Cortex of kidney (tissue), 1 donor: Measurements from ENCODE around the gene CD48.

Source experiments
- DNase-seq: peaks from one replicate; lab custom pipeline; 2025; lab: John Stamatoyannopoulos, UW

Gene CD48, protein sequence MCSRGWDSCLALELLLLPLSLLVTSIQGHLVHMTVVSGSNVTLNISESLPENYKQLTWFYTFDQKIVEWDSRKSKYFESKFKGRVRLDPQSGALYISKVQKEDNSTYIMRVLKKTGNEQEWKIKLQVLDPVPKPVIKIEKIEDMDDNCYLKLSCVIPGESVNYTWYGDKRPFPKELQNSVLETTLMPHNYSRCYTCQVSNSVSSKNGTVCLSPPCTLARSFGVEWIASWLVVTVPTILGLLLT

DNA sequence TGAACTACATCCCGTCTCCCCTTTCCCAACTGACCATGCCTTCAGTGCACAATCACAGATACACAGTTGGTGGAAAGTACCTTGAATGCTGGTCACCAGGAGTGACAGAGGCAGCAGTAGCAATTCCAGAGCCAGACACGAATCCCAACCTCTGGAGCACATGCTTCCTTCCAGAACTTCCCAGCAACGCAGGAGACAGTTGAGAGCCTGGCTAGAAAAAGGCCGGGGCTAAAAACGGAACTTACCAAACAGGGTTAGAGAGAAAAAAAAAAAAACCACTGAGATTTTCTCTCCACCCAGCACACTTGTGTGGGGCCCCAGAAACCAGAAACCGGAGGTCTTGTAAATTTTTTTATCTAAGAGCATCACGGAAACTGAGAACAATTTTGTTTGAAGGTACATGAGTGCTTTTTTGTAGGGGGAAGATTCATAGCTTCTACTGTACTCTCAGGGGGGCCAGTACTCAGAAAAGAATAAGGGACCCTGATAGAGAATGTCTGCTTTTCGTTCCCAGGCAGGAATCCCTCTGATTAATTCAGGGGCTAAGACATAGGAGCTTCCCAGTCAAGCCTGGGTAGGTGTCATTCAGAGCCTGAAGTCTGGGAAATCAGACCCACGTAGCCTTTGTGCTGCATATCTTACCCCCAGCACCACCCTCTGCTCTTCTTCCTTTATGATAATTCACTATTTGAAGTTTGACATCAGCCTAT lies at the start of gene CD48:
Gene CD48 (minus strand): TSS at position 221 of the 710 bp plus-strand sequence. CDS start 59 bp downstream, at position 162.
- no peak for DNase-seq

DNA sequence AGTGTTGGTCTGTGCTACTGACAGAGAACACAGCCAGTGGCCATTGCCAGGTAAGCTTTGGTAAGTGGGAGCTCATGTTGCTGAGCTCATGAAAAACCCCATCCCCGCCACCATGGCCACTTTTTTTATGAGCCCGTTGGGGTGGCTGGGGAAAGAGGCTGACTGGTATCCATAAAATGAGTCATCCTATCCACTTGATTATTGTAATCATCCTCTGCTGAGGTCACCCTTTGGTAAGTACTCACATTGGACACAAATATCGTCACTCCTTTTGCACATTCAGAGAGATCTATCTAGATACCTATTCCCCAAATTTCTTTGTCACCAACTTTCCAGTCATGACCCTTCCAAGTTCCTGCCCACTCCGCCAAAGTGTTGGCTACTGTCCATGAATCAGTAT lies 49.4 kb upstream of the CD48 start:
- DNase-seq = no peak

DNA sequence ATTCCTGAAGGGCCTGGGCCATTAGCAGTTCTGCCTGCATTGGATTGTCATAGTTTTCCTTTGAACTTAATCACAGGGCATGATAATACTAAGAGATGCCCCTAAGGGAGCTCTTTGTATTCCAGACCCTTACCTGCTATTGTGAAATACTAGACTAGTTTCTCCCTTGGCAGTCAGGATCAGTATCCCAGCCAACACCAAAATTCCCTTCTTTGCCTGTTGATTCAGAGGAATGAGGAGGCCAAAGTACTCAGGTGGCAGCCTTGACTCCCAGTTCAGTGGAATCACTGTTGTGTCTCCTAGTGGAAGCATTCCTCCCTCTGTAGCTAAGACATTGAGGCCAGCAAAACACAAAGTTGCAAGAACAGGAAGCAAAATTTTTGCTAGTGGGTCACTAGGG lies 48.1 kb upstream of the CD48 start:
- no peak for DNase-seq

DNA sequence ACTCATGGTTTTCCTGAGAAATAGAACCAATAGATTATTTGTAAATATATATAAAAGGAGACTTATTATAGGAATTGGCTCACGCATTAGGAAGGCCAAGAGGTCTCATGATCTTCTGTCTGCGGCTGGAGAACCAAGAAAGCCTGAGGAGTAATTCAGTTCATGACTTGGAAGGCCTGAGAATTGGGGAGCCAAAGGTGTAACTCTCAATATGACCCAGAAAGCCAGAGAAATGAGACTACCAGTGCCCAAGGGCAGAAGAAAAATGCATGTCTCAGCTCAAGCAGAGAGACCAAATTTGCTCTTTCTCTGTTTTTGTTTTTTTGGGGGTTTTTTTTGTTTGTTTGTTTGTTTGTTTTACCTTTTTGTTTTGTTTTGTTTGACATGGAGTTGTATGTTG lies 46.9 kb upstream of the CD48 start:
- DNase-seq = no peak

DNA sequence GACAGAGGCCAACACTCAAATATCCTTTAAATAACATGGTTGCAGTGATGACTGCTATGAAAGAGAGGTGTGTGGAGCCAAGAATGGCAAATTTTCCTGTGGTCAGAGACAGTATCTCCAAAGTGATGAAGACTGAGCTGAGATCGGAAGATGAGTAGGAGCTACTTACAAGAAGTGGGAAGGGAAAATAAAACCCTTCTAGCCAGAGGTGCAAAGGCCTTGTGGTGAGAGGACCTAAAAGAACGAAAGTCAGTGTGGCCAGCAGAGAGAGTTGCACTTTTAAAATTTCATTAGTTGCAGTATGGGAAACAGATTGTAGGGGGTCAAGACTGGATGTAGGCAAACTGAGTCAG lies 45.2 kb upstream of the CD48 start:
- DNase-seq = no peak

DNA sequence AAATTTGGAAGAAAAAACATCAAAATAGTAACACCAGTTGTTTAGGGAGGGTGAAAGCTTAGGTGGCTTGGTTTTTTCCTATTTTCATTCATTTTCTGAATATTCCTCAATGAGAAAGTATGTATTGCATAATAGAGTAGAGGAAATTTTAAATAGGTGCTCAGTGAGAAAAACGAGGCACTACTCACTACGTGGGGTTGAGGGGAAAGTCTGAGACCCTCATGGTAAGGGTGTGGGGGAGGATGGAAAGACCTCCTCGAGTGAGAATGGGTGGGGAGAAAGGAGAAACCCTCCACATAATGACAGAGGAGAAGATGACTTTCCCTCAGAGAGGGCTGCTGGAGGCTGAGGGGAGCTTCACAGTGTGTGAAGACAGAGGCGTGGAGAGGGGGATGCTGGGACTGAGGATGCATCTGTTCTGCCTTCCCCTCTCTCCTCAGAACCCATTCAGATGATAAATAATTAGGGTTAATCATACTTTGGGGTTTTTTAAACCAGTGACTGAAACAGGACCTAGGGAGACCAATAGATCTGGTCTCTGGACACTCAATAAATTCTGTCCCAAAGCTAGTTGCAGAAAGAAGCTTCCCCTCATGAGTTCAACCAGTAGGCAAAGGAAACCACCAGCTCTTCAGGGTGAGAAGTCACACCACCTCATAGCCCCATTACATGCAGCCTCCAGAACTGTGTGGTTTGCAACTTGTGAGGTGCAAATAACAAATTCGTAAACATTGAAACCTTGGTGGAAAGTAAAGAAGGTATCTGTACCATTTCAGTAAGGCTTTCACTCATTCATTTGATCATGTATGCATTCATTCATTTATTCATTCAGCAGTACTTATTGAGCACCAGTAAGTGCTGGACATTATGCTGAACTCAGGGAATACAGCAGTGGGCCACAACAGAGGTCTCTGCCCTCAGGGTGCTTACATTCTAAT lies 44.6 kb upstream of the CD48 start:
- DNase-seq = no peak

DNA sequence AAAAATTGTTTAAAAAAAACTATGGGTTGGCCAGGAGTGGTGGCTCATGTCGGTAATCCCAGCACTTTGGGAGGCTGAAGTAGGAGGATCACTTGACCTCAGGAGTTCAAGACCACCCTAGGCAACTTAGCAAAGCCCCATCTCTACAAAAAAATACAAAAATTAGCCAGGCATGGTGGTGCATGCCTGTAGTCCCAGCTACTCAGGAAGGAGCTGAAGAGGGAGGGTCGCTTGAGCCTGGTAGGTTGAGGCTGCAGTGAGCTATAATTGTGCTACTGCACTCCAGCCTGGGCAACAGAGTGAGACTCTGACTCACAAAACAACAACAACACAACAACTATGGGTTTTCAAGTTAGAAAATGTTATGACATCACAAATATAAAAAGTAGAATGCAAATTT lies 43.8 kb upstream of the CD48 start:
- DNase-seq = no peak

DNA sequence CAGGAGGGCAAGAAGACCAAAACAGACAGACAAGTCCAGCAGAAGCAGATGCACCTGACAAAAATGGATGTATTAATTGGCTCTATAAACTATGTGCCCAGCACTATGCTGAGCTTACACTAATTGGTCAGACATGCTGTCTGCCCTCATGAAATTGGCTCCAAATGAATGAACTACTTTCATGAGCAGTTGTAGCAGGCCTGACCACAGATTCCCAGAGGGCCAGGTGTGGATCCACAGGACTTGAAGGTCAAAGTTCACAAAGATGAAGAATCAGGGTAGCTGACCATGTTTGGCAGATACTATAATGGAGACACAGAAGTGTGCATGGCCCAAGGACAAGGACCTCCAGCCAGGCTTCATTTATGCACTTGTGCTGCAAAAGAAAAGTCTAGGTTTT lies 42.0 kb upstream of the CD48 start:
- DNase-seq = no peak

DNA sequence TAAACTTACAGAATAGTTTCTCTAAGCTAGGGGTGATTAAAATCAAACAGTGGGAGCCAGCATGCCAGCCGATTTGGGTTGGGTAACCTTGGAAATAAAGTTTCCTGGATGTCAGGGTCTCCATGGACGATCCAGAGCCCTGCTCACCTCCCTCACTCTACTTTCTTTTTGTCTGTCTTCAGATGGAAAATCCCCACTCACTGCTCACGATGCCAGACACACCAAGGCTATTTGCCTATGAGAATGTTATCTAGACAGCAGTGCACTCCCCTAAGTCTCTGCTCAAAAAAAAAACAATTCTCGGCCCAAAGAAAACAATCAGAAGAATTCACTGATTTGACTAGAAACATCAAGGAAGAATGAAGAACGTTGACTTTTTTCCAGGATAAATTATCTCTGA lies 41.3 kb upstream of the CD48 start:
- DNase-seq = no peak

DNA sequence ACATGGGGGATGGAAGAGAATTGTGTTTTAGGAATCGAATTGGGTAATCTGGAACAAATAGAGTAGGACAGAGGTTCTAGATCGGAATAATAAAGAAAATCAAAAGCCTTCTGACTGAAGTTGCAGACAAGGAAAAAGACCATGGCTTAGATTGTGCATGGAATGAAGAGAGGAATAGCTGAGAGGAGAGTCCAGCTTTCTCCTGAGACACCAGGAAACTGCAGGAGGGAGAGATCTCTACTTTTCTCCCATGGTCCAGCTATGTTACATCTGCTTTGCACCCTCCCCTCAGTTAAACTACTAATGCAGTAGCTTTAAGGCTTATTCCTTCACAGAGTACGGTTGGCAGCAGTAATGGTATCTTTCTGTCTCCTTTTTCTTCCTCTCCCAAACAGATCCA lies 40.8 kb upstream of the CD48 start:
- DNase-seq = no peak

DNA sequence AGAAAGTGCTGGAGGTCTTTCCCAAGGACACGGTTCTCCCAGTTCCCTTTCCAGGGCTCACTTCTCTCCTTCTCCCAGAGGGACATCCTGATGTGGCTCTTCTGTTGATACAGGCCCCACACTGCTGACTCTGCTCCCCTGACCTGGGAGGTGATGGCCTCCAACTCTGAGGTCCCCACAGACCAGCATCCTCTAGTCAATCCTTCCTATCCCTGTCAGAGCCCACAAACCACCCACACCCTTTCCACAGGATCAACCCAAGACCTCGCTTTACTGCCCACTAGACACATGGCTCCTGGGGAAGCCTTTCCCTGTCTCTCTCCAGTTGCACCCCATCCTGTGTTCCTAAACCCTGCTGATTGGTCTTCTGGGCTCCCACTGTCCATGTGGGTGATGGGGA lies 39.0 kb upstream of the CD48 start:
- DNase-seq = no peak

DNA sequence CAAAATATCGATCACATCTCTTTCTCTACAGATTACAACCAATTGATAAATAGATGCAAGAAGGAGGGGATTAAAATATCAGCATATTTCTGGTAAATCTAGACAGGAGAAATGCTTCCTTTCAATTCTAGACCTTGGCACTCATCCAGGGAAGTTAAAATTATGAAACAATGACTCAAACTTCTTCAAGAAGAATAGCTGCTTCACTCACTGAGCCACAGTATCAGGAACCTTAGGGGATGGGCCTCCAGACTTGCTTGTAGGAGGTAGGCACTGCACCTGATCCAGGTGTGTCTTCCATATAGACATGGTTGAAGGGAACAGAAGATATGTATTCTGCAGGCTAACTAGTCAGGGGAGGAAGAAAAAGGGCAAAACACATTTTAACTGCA lies 37.3 kb upstream of the CD48 start:
- no peak for DNase-seq

DNA sequence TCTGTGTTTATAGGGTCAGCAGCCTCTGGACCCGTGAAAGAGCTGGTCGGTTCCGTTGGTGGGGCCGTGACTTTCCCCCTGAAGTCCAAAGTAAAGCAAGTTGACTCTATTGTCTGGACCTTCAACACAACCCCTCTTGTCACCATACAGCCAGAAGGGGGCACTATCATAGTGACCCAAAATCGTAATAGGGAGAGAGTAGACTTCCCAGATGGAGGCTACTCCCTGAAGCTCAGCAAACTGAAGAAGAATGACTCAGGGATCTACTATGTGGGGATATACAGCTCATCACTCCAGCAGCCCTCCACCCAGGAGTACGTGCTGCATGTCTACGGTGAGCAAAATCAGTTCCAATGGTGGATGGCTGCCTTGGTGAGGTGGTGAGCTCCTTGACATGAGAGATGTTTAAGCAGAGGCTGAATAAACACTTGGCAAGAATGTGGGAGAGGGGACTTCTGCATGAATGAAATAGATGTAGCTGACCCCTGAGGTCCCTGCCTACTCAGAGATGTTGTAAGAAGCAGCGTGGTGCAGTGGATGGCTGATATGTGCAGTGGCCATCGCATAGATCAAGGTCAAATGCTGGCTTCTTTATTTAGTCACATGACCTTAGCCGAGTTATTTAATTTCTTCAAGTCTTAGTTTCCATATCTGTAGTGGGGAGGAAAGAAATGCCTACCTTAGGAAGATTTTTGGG lies 36.7 kb upstream of the CD48 start:
- no peak for DNase-seq

DNA sequence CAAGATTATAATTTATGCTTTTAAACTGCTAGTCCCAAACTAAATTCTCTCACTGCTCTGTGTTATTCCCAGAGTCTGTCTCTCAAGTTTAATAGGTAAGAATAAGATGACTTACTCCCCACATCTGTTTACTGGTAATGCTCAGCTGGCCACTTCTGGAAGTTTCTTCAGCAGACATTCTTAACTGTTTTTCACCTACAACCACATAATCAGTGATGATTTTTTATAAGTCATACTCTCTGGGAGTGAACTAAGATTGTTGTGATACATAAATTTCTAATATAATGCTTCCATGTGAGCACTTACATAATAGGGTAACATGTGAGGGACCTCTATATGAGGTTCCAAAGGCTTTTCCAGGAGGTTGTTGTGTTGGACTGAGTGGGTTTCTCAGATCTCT lies 36.1 kb upstream of the CD48 start:
- DNase-seq = no peak

DNA sequence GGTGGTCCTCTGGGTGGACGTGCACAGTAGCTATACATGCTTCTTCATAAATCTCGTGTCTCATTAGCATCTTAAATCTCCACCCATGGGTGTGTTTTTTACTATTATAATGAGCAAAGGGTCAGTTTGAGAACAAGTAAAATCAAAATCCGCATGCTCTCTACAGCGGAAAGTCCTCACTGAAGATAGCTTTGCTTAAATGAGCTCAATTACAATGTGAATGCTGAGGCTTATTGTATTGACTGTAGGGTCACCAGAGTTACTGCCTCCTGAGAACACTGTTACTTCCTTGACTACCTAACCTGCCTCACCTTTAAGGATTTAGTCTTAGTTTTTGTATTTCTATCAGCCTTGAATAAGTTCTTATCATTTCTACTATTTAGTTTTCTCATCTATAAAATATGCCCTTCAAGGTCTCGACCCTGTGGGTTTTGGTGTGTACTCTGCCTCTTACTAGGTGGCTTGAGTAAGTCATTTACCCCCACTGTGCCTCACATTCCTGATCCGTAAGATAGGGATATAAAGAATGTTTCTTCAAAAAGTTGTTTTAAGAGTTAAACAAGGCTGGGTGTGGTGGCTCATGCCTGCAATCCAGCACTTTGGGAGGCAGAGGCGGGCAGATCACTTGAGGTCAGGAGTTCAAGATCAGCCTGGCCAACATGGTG lies 35.3 kb upstream of the CD48 start:
- DNase-seq = no peak

DNA sequence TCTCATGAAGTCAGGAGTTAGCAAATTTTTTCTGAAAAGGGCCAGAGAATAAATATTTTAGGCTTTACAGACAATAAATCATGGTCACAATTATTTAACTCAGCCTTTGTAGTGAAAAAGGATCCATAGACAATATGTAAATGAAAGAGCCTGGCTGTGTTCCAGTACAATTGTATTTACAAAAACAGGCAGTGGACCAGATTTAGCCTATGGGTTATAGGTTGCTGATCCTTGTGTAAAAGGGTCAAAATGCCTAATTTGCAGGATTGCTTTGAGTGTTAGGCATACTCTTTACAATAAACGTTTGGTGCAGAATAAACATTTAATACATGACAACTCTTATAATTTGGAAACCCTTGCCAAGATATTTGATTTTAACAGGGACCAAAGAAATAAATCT lies 33.9 kb upstream of the CD48 start:
- DNase-seq = no peak

DNA sequence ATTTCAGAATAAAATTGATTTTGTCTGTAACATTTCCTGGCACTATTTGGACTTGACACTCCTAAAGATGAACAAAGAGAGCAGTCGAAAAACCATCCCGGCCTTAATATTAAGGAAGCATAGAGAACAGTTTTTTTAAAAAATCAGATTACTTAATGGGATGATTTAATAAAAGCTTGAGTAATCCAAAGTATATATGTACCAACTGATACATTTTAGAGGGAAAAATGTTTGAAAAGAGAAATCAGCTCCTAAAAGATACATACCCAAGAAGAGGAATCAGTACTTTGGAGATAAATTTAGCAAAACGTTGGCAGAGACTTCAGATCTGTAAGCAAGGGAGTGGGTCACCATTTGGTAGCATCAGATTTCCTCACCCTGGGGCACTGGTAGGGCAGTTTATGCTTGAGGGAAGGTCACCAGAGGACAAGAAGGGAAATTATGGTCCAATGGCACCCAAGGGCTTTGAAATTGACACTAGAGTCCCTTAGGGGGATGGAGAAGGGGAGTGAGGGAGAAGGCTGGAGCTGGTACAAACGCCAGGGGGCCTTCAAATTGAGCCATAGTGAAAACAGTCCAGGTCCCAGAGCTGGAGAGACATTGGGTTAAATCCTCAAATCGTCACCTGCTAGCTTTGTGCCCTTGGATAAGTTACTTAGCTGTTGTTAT lies 33.4 kb upstream of the CD48 start:
- no peak for DNase-seq

DNA sequence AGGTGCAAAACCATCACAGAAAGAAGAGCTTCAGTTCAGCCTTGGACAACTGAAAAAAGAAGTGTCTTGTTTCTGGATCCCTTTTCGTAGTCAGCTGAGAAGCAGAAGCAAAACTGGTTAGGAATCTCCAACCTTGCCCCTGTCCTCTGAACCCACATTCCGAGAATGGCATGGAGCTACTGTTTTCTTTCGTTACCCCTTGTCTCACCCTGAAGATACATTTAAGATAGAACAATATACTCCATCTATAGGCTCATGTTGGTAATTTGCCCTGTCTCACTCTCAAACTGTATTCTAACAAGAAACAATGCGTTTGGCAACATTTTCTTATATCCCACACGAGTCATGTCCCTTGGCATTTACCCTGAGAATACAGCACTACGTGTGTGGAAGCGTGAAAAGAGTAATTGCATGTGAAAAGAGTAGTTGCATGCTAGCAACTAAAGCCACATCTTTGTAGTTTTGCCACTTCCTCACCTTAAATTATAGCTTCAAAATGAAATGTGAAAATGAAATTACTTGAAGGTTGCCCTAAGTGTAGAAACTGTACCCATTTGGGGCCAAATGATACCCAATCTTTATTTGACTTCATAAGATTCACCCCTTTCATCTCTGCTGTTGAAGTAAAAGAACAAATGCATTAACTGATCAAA lies 32.7 kb upstream of the CD48 start:
- DNase-seq = no peak

DNA sequence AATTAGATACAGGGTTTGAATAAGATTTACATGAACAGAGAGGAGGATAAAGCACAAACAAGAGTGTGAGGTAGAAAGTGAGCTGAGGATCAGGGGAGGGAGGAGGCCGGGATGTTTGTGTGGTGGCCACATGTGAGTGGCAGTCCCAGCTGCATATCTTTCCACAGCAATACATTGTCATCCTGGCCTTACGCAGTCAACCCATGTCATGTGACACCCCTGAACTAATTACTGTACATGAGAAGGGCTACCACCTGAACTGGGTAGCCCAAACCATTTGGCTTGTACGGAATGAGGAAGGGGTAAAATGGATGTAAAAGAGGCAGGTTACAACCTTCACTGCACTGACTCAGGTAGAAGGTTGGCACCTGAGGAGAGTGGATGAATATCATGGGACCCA lies 31.6 kb upstream of the CD48 start:
- no peak for DNase-seq

DNA sequence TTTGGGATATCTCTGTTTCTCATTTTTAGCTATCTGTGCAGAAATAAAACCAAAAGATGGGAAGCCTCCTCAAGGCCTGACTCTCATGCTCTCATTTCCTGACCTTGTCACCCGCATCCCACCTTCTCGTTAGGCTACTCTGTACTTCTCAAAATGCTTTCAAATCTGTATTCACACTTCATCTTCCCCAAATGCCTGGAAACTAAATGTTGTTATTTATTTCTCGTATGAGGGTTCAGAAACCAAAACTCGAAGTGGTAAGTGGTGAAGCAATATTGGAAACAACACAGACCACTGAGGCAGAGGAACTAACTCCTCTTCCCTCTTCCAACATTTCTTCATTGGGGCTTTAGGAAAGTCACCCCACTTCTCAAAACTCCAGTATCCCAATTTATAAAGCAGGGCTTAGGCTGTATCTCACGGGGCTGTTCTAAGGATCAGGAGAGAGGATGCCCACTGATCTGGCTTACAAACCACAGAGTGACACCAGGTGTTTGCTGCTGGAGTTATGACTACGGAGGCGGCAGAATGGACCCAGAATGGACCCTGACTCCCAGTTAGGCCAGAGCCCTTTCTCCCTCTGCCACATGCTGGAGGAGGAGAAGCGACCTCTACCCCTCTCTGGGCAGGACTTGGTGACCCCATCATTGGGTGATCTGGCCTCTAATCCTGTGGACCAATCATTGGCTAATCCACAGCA lies 31.0 kb upstream of the CD48 start:
- no peak for DNase-seq
